Trophoblast cell (in vitro differentiated cells and primary cell): Measurements from ENCODE around the gene TLN1.

Experiments used
- DNase-seq, 2 donors: peaks; one replicate each; pipeline ENCODE4 v3.0.0-alpha.2; 2016
- H2AFZ ChIP-seq: 2 replicates; pipeline ENCODE4 v1.6.1; 2013; ENCODE audit warnings: low read length, moderate library complexity, mild to moderate bottlenecking; ENCODE audit not compliant: insufficient read depth, poor library complexity
- H2AK5ac ChIP-seq: 2 replicates; pipeline ENCODE4 v1.6.1; 2013; ENCODE audit warnings: mild to moderate bottlenecking, low read length
- H2BK120ac ChIP-seq: 2 replicates; pipeline ENCODE4 v1.6.1; 2013; ENCODE audit warnings: low read length, mild to moderate bottlenecking, moderate library complexity; ENCODE audit not compliant: insufficient read depth, poor library complexity
- H2BK12ac ChIP-seq: 2 replicates; pipeline ENCODE4 v1.6.1; 2013; ENCODE audit warnings: mild to moderate bottlenecking, low read length, moderate library complexity
- H2BK5ac ChIP-seq: 2 replicates; pipeline ENCODE4 v1.6.1; 2013; ENCODE audit warnings: low read length, low read depth, moderate library complexity, mild to moderate bottlenecking; ENCODE audit not compliant: poor library complexity
- H3K14ac ChIP-seq: 2 replicates; pipeline ENCODE4 v1.6.1; 2013; ENCODE audit warnings: mild to moderate bottlenecking, low read length
- H3K18ac ChIP-seq: 2 replicates; pipeline ENCODE4 v1.6.1; 2013; ENCODE audit warnings: mild to moderate bottlenecking, low read length
- H3K23ac ChIP-seq: 2 replicates; pipeline ENCODE4 v1.6.1; 2013; ENCODE audit warnings: low read length
- H3K27ac ChIP-seq: 2 replicates; pipeline ENCODE4 v1.5.1; 2013; ENCODE audit warnings: low read depth, mild to moderate bottlenecking, inconsistent platforms, low read length, moderate library complexity
- H3K27me3 ChIP-seq: 2 replicates; pipeline ENCODE4 v1.6.1; 2013; ENCODE audit warnings: inconsistent platforms, mild to moderate bottlenecking, low read length, moderate library complexity; ENCODE audit not compliant: insufficient read depth
- H3K36me3 ChIP-seq, 2 experiments: 1 replicate in 1 of 2; 2 replicates in 1 of 2; pipeline ENCODE4 v1.6.1; 2013; ENCODE audit warnings: low read length in 2 of 2, mild to moderate bottlenecking in 2 of 2, moderate library complexity in 1 of 2; ENCODE audit not compliant: insufficient read depth in 2 of 2, control insufficient read depth in 1 of 2
- H3K4ac ChIP-seq: 2 replicates; pipeline ENCODE4 v1.6.1; 2013; ENCODE audit warnings: low read depth, mild to moderate bottlenecking, low read length, moderate library complexity
- H3K4me1 ChIP-seq, 2 experiments: 1 replicate in 1 of 2; 2 replicates in 1 of 2; pipeline ENCODE4 v1.6.1; 2013; ENCODE audit warnings: low read length in 2 of 2, mild to moderate bottlenecking in 2 of 2, moderate library complexity in 1 of 2; ENCODE audit not compliant: insufficient read depth in 2 of 2, control insufficient read depth in 1 of 2
- H3K4me2 ChIP-seq: 2 replicates; pipeline ENCODE4 v1.6.1; 2013; ENCODE audit warnings: inconsistent platforms, mild to moderate bottlenecking, low read length, moderate library complexity
- H3K4me3 ChIP-seq: 2 replicates; pipeline ENCODE4 v1.5.1; 2013; ENCODE audit warnings: mild to moderate bottlenecking, low read depth, low read length, inconsistent platforms
- H3K79me1 ChIP-seq: one replicate; pipeline ENCODE4 v1.6.1; 2013; ENCODE audit warnings: low read length
- H3K79me2 ChIP-seq: 2 replicates; pipeline ENCODE4 v1.6.1; 2013; ENCODE audit warnings: low read length, mild to moderate bottlenecking; ENCODE audit not compliant: control insufficient read depth, insufficient read depth, poor library complexity
- H3K9ac ChIP-seq: 2 replicates; pipeline ENCODE4 v1.6.1; 2013; ENCODE audit warnings: mild to moderate bottlenecking, low read length
- H3K9me3 ChIP-seq: 2 replicates; pipeline ENCODE4 v1.6.1; 2013; ENCODE audit warnings: low read depth, mild to moderate bottlenecking, control low read depth, inconsistent platforms, low read length; ENCODE audit not compliant: insufficient read depth
- H4K12ac ChIP-seq: 2 replicates; pipeline ENCODE4 v1.6.1; 2013; ENCODE audit warnings: low read depth, mild to moderate bottlenecking, low read length, moderate library complexity
- H4K8ac ChIP-seq: 2 replicates; pipeline ENCODE4 v1.6.1; 2013; ENCODE audit warnings: low read depth, mild to moderate bottlenecking, low read length, moderate library complexity
- H4K91ac ChIP-seq: one replicate; pipeline ENCODE4 v1.6.1; 2013; ENCODE audit warnings: low read depth, mild to moderate bottlenecking, low read length, moderate library complexity
- WGBS: extraction: QIAGEN DNeasy Blood & Tissue Kit; methylation state at CpG from one replicate; pipeline ENCODE4 v1.1.7; 2013; ENCODE audit warnings: missing lambda C conversion rate; ENCODE audit not compliant: insufficient read length, insufficient coverage; ENCODE audit errors: extremely low coverage; 5-methylcytosine and 5-hydroxymethylcytosine counted together

Gene TLN1

GRCh38 chr9:35682051-35682450 lies 49.9 kb downstream of the TLN1 start:
- Histone ChIP-seq H3K14ac (no peak overlapping the region), H2AFZ (no peak overlapping the region), H3K4me3 (no peak overlapping the region), H3K9ac (no peak overlapping the region), H3K4ac (no peak overlapping the region), H4K12ac (no peak overlapping the region), H3K4me1 (no peaks in the 10 kb centered on the region), H3K79me2 (no peaks in the 10 kb centered on the region), H3K18ac (no peak overlapping the region), H3K27ac (no peak overlapping the region), H3K23ac (no peak overlapping the region), H3K36me3 (peaks cover 36 to 46% of the 10 kb centered on the region in 2 experiments), H2BK5ac (no peak overlapping the region), H3K79me1 (no peaks in the 10 kb centered on the region), H2AK5ac (no peak overlapping the region), H3K4me2 (no peak overlapping the region), H4K8ac (no peak overlapping the region), H3K27me3 (no peaks in the 10 kb centered on the region), H2BK120ac (no peak overlapping the region), H2BK12ac (no peak overlapping the region), H3K9me3 (no peaks in the 10 kb centered on the region), H4K91ac (no peak overlapping the region)
- DNase-seq: no peak
- WGBS: no CpG with 5 or more reads among the region's 6 CpGs

GRCh38 chr9:35681341-35682002 lies 50.5 kb downstream of the TLN1 start:
- no peak overlapping the region for H4K12ac ChIP-seq
- no peak overlapping the region for H3K9ac ChIP-seq
- no peak overlapping the region for H2AFZ ChIP-seq
- H3K4me1 ChIP-seq: no peaks in the 10 kb centered on the region
- H3K27ac ChIP-seq: no peak overlapping the region
- no peak overlapping the region for H3K4me3 ChIP-seq
- H3K4me2 ChIP-seq: no peak overlapping the region
- H3K4ac ChIP-seq: no peak overlapping the region
- H3K79me1 ChIP-seq: no peaks in the 10 kb centered on the region
- H3K18ac ChIP-seq: no peak overlapping the region
- H3K79me2 ChIP-seq: no peaks in the 10 kb centered on the region
- H4K8ac ChIP-seq: no peak overlapping the region
- no peak overlapping the region for H4K91ac ChIP-seq
- no peaks in the 10 kb centered on the region for H3K9me3 ChIP-seq
- H3K14ac ChIP-seq: no peak overlapping the region
- H2BK12ac ChIP-seq: no peak overlapping the region
- H3K23ac ChIP-seq: no peak overlapping the region
- no peak overlapping the region for H2BK120ac ChIP-seq
- DNase-seq: no peak
- no peaks in the 10 kb centered on the region for H3K27me3 ChIP-seq
- H2BK5ac ChIP-seq: no peak overlapping the region
- peaks cover 36 to 46% of the 10 kb centered on the region in 2 experiments for H3K36me3 ChIP-seq
- H2AK5ac ChIP-seq: no peak overlapping the region
- WGBS: no CpG with 5 or more reads among the region's 3 CpGs

GRCh38 chr9:35680331-35681105 lies 51.5 kb downstream of the TLN1 start:
- H3K27ac ChIP-seq: no peak overlapping the region
- H3K4me2 ChIP-seq: no peak overlapping the region
- H3K18ac ChIP-seq: no peak overlapping the region
- no peak overlapping the region for H3K14ac ChIP-seq
- no peak overlapping the region for H2BK12ac ChIP-seq
- no peak for DNase-seq
- H3K4me1 ChIP-seq: peaks cover 5 to 8% of the 10 kb centered on the region in 2 experiments
- H3K79me2 ChIP-seq: no peaks in the 10 kb centered on the region
- no peak overlapping the region for H3K4me3 ChIP-seq
- peaks cover 3% of the 10 kb centered on the region for H3K79me1 ChIP-seq
- no peak overlapping the region for H3K9ac ChIP-seq
- no peak overlapping the region for H2BK120ac ChIP-seq
- peaks cover 31 to 40% of the 10 kb centered on the region in 2 experiments for H3K36me3 ChIP-seq
- H3K4ac ChIP-seq: no peak overlapping the region
- H4K12ac ChIP-seq: no peak overlapping the region
- no peak overlapping the region for H4K8ac ChIP-seq
- H3K9me3 ChIP-seq: no peaks in the 10 kb centered on the region
- H3K23ac ChIP-seq: no peak overlapping the region
- H2AK5ac ChIP-seq: no peak overlapping the region
- H3K27me3 ChIP-seq: no peaks in the 10 kb centered on the region
- WGBS: no CpG with 5 or more reads among the region's 15 CpGs
- no peak overlapping the region for H4K91ac ChIP-seq
- no peak overlapping the region for H2BK5ac ChIP-seq
- H2AFZ ChIP-seq: no peak overlapping the region

- Histone ChIP-seq H2AFZ (no peak overlapping the region), H3K18ac (no peak overlapping the region), H3K9ac (no peak overlapping the region), H3K9me3 (no peaks in the 10 kb centered on the region), H4K12ac (no peak overlapping the region), H3K4me2 (no peak overlapping the region), H4K8ac (no peak overlapping the region), H3K4ac (no peak overlapping the region), H3K4me1 (peaks cover 5 to 11% of the 10 kb centered on the region in 2 experiments), H3K27me3 (no peaks in the 10 kb centered on the region), H3K36me3 (peaks cover 24 to 33% of the 10 kb centered on the region in 2 experiments), H3K79me2 (no peaks in the 10 kb centered on the region), H3K23ac (no peak overlapping the region), H4K91ac (no peak overlapping the region), H3K14ac (no peak overlapping the region), H2BK5ac (no peak overlapping the region), H2BK12ac (no peak overlapping the region), H2AK5ac (no peak overlapping the region), H3K27ac (no peak overlapping the region), H3K4me3 (peak overlapping the region; percentile 20), H3K79me1 (peaks cover 3% of the 10 kb centered on the region), H2BK120ac (no peak overlapping the region)
- WGBS: no CpG with 5 or more reads among the region's 8 CpGs
- DNase-seq: no peak
Observed at GRCh38 chr9:35679766-35680330, 52.1 kb downstream of the TLN1 start.
